GM12873 (cell line): ENCODE data around the gene KIAA1755.

Source experiments
- TF ChIP-seq, protein P1 (sequence below): IDR thresholded peaks from 2 replicates; pipeline ENCODE4 v1.5.1; 2012; ENCODE audit warnings: low read depth, mild to moderate bottlenecking, moderate library complexity, low read length, control low read depth; ENCODE audit not compliant: insufficient read depth; ENCODE audit errors: missing control alignments

The KIAA1755 gene

DNA sequence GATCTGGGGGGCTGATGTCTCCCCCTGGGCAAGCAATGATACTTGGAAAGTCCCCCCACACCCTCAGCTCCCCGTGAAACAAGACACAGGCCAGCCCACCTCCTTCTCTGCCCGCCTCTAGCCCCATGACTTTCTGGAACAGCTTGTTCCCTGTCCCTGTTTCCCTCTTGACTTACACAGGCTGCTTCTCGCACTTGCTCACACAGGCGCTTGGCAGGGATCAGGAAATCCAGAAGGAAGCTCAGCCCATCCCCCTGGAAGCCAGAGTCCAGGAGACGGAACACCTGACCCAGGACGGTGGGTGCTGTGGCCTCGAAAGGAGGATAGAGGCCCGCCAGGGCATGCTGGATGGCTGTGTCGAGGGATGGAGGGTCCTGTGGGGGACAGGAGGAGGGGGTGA, 14.8 kb downstream of the KIAA1755 start:
- TF ChIP-seq, protein P1, sequence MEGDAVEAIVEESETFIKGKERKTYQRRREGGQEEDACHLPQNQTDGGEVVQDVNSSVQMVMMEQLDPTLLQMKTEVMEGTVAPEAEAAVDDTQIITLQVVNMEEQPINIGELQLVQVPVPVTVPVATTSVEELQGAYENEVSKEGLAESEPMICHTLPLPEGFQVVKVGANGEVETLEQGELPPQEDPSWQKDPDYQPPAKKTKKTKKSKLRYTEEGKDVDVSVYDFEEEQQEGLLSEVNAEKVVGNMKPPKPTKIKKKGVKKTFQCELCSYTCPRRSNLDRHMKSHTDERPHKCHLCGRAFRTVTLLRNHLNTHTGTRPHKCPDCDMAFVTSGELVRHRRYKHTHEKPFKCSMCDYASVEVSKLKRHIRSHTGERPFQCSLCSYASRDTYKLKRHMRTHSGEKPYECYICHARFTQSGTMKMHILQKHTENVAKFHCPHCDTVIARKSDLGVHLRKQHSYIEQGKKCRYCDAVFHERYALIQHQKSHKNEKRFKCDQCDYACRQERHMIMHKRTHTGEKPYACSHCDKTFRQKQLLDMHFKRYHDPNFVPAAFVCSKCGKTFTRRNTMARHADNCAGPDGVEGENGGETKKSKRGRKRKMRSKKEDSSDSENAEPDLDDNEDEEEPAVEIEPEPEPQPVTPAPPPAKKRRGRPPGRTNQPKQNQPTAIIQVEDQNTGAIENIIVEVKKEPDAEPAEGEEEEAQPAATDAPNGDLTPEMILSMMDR: no peak

DNA sequence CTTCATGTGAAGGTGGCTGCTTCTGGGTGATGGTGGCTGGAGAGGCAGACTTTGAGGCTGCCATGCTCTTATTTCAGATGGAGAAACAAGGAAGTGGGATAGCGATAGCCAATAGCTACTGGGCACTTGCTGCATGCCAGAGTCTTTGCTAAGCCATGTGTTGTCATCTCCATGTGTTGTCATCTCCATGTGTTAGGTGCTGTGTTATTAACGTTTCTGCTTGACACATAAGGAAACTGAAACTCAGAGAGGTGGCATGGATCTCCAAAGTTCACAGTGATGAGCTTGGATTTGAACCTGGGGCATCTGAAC, 16.9 kb downstream of the KIAA1755 start:
- TF ChIP-seq, protein P1: no peak

DNA sequence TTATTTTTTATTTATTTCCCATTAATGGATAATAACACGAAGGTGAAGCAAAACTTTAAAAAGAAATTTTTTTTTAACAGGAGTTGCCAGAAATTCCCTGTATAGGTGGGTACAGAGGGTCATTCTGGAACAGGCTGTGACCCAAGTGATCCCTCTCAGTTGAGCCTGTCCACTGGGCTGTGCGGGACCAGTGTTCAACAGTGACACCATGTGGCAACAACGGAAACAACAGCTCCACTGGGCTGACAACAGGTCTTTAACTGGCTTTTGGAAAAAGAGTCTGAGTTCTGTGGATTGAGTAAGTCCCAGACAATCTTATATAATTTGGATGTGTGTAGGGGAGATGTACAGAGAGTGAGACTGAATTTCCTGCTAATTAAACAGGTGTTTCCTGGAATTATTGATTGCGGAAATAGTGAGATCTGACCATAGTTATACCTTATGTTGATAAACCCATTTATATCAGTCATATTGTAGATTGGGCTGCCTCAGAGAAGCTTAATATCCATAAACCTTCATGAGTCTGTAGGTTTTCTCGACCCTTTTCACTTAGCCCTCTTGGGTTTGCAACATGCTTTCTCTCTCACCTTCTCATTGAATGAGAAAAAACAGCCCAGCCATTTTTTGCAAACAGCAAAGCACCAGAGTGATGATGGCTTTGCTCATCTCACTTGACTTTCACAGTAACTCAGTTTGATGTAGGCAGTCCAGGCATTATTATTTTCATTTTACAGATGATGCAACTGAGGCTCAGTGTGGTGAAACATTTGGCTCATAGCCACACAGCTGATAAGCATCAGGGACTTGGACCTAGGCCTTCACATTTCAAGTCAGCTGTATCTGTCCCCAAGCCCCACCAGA, 17.5 kb downstream of the KIAA1755 start:
- TF ChIP-seq, protein P1: peak; percentile 71

DNA sequence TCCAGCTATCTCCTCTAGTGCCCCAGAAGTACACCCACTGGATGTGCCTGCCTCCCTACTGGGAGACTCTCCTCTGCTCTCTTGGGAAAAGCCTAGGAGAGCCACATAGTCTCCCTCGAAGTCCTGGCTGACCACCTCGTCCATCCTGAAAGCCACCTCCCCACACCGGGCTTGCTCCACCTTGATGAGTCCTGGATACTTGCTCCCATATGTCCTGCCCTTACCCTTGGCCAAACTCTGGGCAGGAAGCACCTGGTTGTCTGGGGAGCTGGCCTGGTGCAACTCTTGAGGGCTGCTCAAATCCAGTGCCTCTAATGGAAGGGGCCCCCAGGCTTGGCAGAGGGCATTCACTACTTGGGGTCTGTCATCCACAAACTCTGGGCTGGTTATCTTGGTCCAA, 19.3 kb downstream of the KIAA1755 start:
- TF ChIP-seq, protein P1: no peak

DNA sequence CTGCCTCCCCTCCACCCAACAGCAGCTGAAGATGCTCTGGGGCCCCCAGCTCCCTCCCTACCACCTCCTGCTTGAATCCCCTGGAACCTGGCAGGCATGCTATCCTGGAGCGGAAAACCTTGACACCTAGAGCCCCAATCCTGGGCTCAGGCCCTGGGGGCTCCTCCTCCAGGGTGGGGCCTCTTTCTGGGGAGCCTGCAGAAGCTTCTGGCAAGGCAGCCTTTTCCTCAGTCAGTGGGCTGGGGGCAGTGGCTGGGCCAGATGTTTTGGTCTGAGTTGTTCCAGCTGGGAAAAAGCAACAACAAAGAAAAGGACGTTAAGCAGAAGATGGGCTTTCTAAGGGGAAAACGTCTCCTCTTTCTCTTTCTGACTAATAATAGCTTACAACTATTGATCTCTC, 21.1 kb downstream of the KIAA1755 start:
- TF ChIP-seq, protein P1: no peak

DNA sequence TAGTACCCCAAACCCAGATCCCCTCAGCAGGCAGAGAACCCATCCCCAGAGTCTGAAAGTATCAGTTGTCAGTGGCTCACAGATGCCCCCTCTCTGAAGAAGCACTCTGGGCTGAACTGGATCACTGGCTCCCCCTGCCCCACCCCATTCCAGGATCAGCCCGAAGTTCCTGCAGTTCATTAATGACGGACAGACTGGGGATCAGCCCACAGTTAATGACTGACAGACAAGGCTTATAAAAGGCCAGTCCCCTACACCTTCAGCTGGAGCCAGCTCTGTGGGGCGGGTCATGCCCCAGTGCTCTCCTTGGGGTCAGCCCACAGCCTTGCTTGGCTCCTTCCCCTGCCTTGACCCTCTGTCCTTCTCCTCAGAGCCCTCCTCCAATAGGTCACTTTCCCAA, 21.7 kb downstream of the KIAA1755 start:
- TF ChIP-seq, protein P1: no peak

DNA sequence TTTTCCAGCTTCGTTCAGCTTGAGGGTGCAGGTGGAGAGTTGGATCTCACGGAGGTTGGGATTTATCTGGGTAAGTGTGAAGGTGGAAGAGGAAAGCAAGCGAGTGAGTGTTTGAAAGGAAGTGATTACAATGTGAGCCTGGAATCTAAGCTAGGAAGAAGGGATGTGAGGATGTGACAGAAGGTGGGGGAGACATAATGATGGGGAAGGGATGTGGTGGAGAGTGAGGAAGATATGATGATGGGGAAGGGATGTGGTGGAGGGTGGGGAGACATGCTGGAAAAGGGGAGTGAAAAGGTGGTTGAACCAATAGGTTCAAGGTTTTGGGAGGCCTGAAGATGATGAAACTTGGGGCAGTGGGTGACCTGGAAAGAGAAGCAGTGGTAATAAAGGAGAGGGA, 23.2 kb downstream of the KIAA1755 start:
- TF ChIP-seq, protein P1: no peak
